ENCODE data around the gene SPAG16.

SPAG16 gene

GRCh38 chr2:214244847-214245246 lies 960.6 kb downstream of the SPAG16 start:
- H3K79me2 ChIP-seq (ENCODE audit: insufficient read depth, low read depth) = no peaks in the 10 kb centered on the region
- H4K20me1 ChIP-seq (ENCODE audit: insufficient read depth) = no peaks in the 10 kb centered on the region
- no peaks in the 10 kb centered on the region for H3K4me1 ChIP-seq (ENCODE audit: low read depth, poor library complexity, severe bottlenecking)
- H3K27ac ChIP-seq = no peak overlapping the region
- TF ChIP-seq CTCF (conservative IDR thresholded peaks at IDR 0.05; ENCODE audit: low read depth, low read length) = no peak
- H3K9ac ChIP-seq = no peak overlapping the region
- no peak overlapping the region for H2AFZ ChIP-seq (ENCODE audit: low read depth)
- no peak overlapping the region for H3K4me2 ChIP-seq
- no peaks in the 10 kb centered on the region for H3K27me3 ChIP-seq (ENCODE audit: insufficient read depth, low read depth)
- no peaks in the 10 kb centered on the region for H3K36me3 ChIP-seq (ENCODE audit: insufficient read depth)
- H3K4me3 ChIP-seq (IDR thresholded peaks at IDR 0.05; ENCODE audit: insufficient read depth, low read depth, low read length) = no peak overlapping the region

- H3K9ac ChIP-seq = no peak overlapping the region
- H3K4me2 ChIP-seq = no peak overlapping the region
- H3K4me3 ChIP-seq (IDR thresholded peaks at IDR 0.05; ENCODE audit: insufficient read depth, low read depth, low read length) = no peak overlapping the region
- TF ChIP-seq CTCF (conservative IDR thresholded peaks at IDR 0.05; ENCODE audit: low read depth, low read length) = no peak
- H3K36me3 ChIP-seq (ENCODE audit: insufficient read depth) = no peaks in the 10 kb centered on the region
- H3K79me2 ChIP-seq (ENCODE audit: insufficient read depth, low read depth) = no peaks in the 10 kb centered on the region
- H4K20me1 ChIP-seq (ENCODE audit: insufficient read depth) = no peaks in the 10 kb centered on the region
- H2AFZ ChIP-seq (ENCODE audit: low read depth) = no peak overlapping the region
- H3K27me3 ChIP-seq (ENCODE audit: insufficient read depth, low read depth) = no peaks in the 10 kb centered on the region
- H3K27ac ChIP-seq = no peak overlapping the region
- H3K4me1 ChIP-seq (ENCODE audit: low read depth, poor library complexity, severe bottlenecking) = no peaks in the 10 kb centered on the region
These were observed 962.2 kb downstream of the SPAG16 start for GRCh38 chr2:214246417-214246816.

- Histone ChIP-seq H3K27me3 (ENCODE audit: insufficient read depth, low read depth) (no peaks in the 10 kb centered on the region), H3K27ac (no peak overlapping the region), H3K4me2 (no peak overlapping the region), H4K20me1 (ENCODE audit: insufficient read depth) (no peaks in the 10 kb centered on the region), H3K9ac (no peak overlapping the region), H3K36me3 (ENCODE audit: insufficient read depth) (no peaks in the 10 kb centered on the region), H3K4me3 (IDR thresholded peaks at IDR 0.05; ENCODE audit: insufficient read depth, low read depth, low read length) (no peak overlapping the region), H2AFZ (ENCODE audit: low read depth) (no peak overlapping the region), H3K4me1 (ENCODE audit: low read depth, poor library complexity, severe bottlenecking) (no peaks in the 10 kb centered on the region), H3K79me2 (ENCODE audit: insufficient read depth, low read depth) (no peaks in the 10 kb centered on the region)
- TF ChIP-seq CTCF (conservative IDR thresholded peaks at IDR 0.05; ENCODE audit: low read depth, low read length) = no peak
These were observed 963.3 kb downstream of the SPAG16 start for GRCh38 chr2:214247531-214247930.

- H3K27ac ChIP-seq = no peak overlapping the region
- no peaks in the 10 kb centered on the region for H3K36me3 ChIP-seq (ENCODE audit: insufficient read depth)
- no peak overlapping the region for H3K9ac ChIP-seq
- H3K4me3 ChIP-seq (IDR thresholded peaks at IDR 0.05; ENCODE audit: insufficient read depth, low read depth, low read length) = no peak overlapping the region
- no peaks in the 10 kb centered on the region for H4K20me1 ChIP-seq (ENCODE audit: insufficient read depth)
- no peak overlapping the region for H3K4me2 ChIP-seq
- no peak overlapping the region for H2AFZ ChIP-seq (ENCODE audit: low read depth)
- no peaks in the 10 kb centered on the region for H3K4me1 ChIP-seq (ENCODE audit: low read depth, poor library complexity, severe bottlenecking)
- no peak for TF ChIP-seq CTCF (conservative IDR thresholded peaks at IDR 0.05; ENCODE audit: low read depth, low read length)
- H3K27me3 ChIP-seq (ENCODE audit: insufficient read depth, low read depth) = no peaks in the 10 kb centered on the region
- H3K79me2 ChIP-seq (ENCODE audit: insufficient read depth, low read depth) = no peaks in the 10 kb centered on the region
These were observed 970.8 kb downstream of the SPAG16 start for GRCh38 chr2:214255046-214255445.

Measured in KMS-11 (cell line).